ENCODE results near the gene TNNC2. TPM values are rescaled to one million over a fixed set of nuclear protein-coding genes. Genes with fewer than 3 reads are reported as not detected.

TNNC2 gene
- total and polyA plus RNA-seq, 2 of the 13 experiments (the other 11 are each of a cell fraction or from before 2014, with no cell fraction given): 1.8 to 4.7 TPM

GRCh38 chr20:45833030-45833882 lies 6.1 kb upstream of the TNNC2 start, which contains the start of gene SNX21 (continued):
- no peak for TF ChIP-seq ZNF121 (CRISPR knock-in tag; IDR thresholded peaks at IDR 0.05)
- no peak for TF ChIP-seq ZNF883 (CRISPR knock-in tag; IDR thresholded peaks at IDR 0.05; ENCODE audit: not compliant biosample characterization)
- no peak for TF ChIP-seq ZNF672 (CRISPR knock-in tag; IDR thresholded peaks at IDR 0.05)
- peak; percentile 71 for TF ChIP-seq LCORL (IDR thresholded peaks at IDR 0.05)
- TF ChIP-seq LCORL (CRISPR knock-in tag; IDR thresholded peaks at IDR 0.05): peak; percentile 84
- TF ChIP-seq YY1 (IDR thresholded peaks at IDR 0.05; ENCODE audit: insufficient read depth, insufficient replicate concordance, low read depth, low read length): peak; percentile 81
- TF ChIP-seq ZNF17 (CRISPR knock-in tag; IDR thresholded peaks at IDR 0.05): no peak
- 0 out of 2 replicates have a peak, but pooled peaks have one; percentile 9 for TF ChIP-seq RARG (CRISPR knock-in tag; IDR thresholded peaks at IDR 0.05; ENCODE audit: low read depth)
- no peak; the same call in none of the 2 replicates for TF ChIP-seq ZNF891 (CRISPR knock-in tag; IDR thresholded peaks at IDR 0.05)
- TF ChIP-seq ZNF512 (CRISPR knock-in tag; IDR thresholded peaks at IDR 0.05): no peak
- peak; percentile 30; the same call in 1 of the 2 replicates for TF ChIP-seq ZNF292 (CRISPR knock-in tag; IDR thresholded peaks at IDR 0.05; ENCODE audit: borderline replicate concordance, low read depth)
- TF ChIP-seq ZNF530 (CRISPR knock-in tag; IDR thresholded peaks at IDR 0.05; ENCODE audit: low read depth): 0 out of 2 replicates have a peak, but pooled peaks have one; percentile 27
- TF ChIP-seq ATF7-NPFF (CRISPR knock-in tag; IDR thresholded peaks at IDR 0.05; ENCODE audit: low read depth): peak; percentile 88
- peak; percentile 44 for TF ChIP-seq ZNF629 (CRISPR knock-in tag; conservative IDR thresholded peaks at IDR 0.05)
- peak; percentile 4; the same call in 1 of the 2 replicates for TF ChIP-seq ZNF790 (CRISPR knock-in tag; IDR thresholded peaks at IDR 0.05; ENCODE audit: borderline replicate concordance)
- TF ChIP-seq MNT (IDR thresholded peaks at IDR 0.05): no peak
- peak; percentile 27; the same call in 1 of the 2 replicates for TF ChIP-seq ISL2 (CRISPR knock-in tag; IDR thresholded peaks at IDR 0.05)
- peak; percentile 39; the same call in 1 of the 2 replicates for TF ChIP-seq MIXL1 (CRISPR knock-in tag; IDR thresholded peaks at IDR 0.05)
- TF ChIP-seq HNRNPLL (IDR thresholded peaks at IDR 0.05; ENCODE audit: low read depth, low read length, poor library complexity, severe bottlenecking): peak; percentile 62
- TF ChIP-seq ZBTB20 (CRISPR knock-in tag; IDR thresholded peaks at IDR 0.05; ENCODE audit: borderline replicate concordance, low read depth): no peak; the same call in none of the 2 replicates
- TF ChIP-seq RELA (CRISPR knock-in tag; IDR thresholded peaks at IDR 0.05): no peak
- TF ChIP-seq HCFC1 (IDR thresholded peaks at IDR 0.05; ENCODE audit: low read depth, low read length): no peak
- TF ChIP-seq, protein P1, sequence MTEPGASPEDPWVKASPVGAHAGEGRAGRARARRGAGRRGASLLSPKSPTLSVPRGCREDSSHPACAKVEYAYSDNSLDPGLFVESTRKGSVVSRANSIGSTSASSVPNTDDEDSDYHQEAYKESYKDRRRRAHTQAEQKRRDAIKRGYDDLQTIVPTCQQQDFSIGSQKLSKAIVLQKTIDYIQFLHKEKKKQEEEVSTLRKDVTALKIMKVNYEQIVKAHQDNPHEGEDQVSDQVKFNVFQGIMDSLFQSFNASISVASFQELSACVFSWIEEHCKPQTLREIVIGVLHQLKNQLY (CRISPR knock-in tag; IDR thresholded peaks at IDR 0.05): peak; percentile 21; the same call in 1 of the 2 replicates
- TF ChIP-seq ATF1 (CRISPR knock-in tag; IDR thresholded peaks at IDR 0.05): no peak; the same call in 1 of the 2 replicates
